GM12878 (cell line): ENCODE results near the gene TMEM223.

Experiments used
- BCL11A ChIP-seq: IDR thresholded peaks from 2 replicates; pipeline ENCODE4 v1.6.1; 2011; ENCODE audit warnings: low read depth, low read length
- EZH2 ChIP-seq: IDR thresholded peaks from 2 replicates; pipeline ENCODE4 v1.6.1; 2012; ENCODE audit warnings: low read depth, mild to moderate bottlenecking, control low read depth, inconsistent platforms, low read length, borderline replicate concordance; ENCODE audit not compliant: control insufficient read depth
- IRF4 ChIP-seq: IDR thresholded peaks from 2 replicates; pipeline ENCODE4 v1.6.1; 2011; ENCODE audit warnings: low read depth, low read length
- MTA2 ChIP-seq: fragments of 450-650 bp; IDR thresholded peaks from 2 replicates; pipeline ENCODE4 v1.6.1; 2016; ENCODE audit warnings: low read depth, mild to moderate bottlenecking, moderate library complexity
- POLR2A ChIP-seq: IDR thresholded peaks from 2 replicates; pipeline ENCODE4 v1.6.1; 2011; ENCODE audit warnings: low read depth, mild to moderate bottlenecking, low read length
- POLR2AphosphoS5 ChIP-seq: IDR thresholded peaks from 2 replicates; pipeline ENCODE4 v1.6.1; 2011; ENCODE audit warnings: mild to moderate bottlenecking, low read length, inconsistent platforms
- RAD21 ChIP-seq: IDR thresholded peaks from 2 replicates; pipeline ENCODE4 v1.6.1; 2011; ENCODE audit warnings: mild to moderate bottlenecking, low read depth, low read length, moderate library complexity; ENCODE audit not compliant: insufficient read depth
- SMAD1 ChIP-seq: fragments of 450-650 bp; IDR thresholded peaks from 2 replicates; pipeline ENCODE4 v1.6.1; 2018; ENCODE audit warnings: mild to moderate bottlenecking, low read depth; ENCODE audit not compliant: partially characterized antibody
- STAT3 ChIP-seq: IDR thresholded peaks from 2 replicates; pipeline ENCODE4 v1.6.1; 2011; ENCODE audit warnings: low read depth, low read length, improper control_type of control experiment
- TF ChIP-seq, protein P1 (sequence below), 3 experiments: IDR thresholded peaks in 2 of 3; conservative IDR thresholded peaks in 1 of 3; 2 replicates each; pipeline ENCODE4 v1.5.1; 2011; ENCODE audit warnings: low read depth in 3 of 3, low read length in 3 of 3, mild to moderate bottlenecking in 3 of 3, control low read depth in 2 of 3, moderate library complexity in 2 of 3, inconsistent platforms in 1 of 3, mixed read lengths in 1 of 3; ENCODE audit not compliant: control insufficient read depth in 2 of 3, insufficient read depth in 1 of 3; ENCODE audit errors: extremely low read depth in 1 of 3
- TF ChIP-seq, protein P2 (sequence below): IDR thresholded peaks from 2 replicates; pipeline ENCODE4 v1.6.1; 2012; ENCODE audit warnings: low read depth, low read length, improper control_type of control experiment
- TF ChIP-seq, protein P3 (sequence below): fragments of 150-350 bp; IDR thresholded peaks from 2 replicates; pipeline ENCODE4 v1.6.1; 2016; ENCODE audit warnings: low read depth, low read length

DNA sequence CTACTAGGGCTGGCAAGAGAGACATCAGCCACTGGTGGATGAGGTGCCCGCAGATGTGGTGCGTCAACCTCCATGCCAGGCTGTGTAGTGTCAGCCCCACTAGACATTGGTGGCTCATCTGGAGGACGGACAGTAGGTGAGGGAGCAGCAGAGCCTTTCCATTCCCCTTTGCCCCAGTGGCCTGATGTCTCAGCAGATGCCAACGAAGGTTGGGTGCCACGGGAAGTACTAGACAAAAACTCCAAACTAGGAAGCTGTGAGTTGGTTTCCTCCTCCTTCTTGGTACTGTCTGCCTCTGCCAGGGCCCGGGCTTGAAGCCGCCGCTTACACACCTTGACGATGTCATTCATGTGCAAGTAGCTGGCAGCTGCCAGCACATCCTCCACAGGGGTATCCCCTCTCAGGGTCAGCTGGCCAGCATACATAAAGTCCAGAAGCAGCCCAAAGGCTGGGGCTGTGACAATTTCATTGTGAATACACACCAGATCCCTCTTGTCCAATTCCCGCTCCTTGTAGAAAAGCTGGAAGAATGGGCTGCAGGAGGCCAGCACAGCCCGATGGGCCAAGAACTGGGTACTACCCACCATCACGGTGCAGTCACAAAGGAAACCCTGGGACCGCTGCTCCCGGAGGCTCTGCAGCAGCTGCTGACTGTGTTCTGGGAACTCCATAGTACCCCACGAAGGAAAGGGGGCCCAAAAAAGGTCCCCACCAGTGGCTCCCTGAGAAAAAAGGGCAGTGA, 38.6 kb downstream of the TMEM223 start:
- TF ChIP-seq, protein P1, sequence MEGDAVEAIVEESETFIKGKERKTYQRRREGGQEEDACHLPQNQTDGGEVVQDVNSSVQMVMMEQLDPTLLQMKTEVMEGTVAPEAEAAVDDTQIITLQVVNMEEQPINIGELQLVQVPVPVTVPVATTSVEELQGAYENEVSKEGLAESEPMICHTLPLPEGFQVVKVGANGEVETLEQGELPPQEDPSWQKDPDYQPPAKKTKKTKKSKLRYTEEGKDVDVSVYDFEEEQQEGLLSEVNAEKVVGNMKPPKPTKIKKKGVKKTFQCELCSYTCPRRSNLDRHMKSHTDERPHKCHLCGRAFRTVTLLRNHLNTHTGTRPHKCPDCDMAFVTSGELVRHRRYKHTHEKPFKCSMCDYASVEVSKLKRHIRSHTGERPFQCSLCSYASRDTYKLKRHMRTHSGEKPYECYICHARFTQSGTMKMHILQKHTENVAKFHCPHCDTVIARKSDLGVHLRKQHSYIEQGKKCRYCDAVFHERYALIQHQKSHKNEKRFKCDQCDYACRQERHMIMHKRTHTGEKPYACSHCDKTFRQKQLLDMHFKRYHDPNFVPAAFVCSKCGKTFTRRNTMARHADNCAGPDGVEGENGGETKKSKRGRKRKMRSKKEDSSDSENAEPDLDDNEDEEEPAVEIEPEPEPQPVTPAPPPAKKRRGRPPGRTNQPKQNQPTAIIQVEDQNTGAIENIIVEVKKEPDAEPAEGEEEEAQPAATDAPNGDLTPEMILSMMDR (IDR thresholded peaks at IDR 0.05 in 2 of 3, conservative IDR thresholded peaks at IDR 0.05 in 1 of 3; ENCODE audit: control insufficient read depth in 2 of 3, extremely low read depth in 1 of 3, insufficient read depth in 1 of 3, low read depth in 3 of 3, low read length in 3 of 3): no peak
- TF ChIP-seq STAT3 (no peak), MTA2 (no peak), RAD21 (no peak), SMAD1 (no peak), POLR2A (no peak), BCL11A (no peak), POLR2AphosphoS5 (no peak), EZH2 (no peak), IRF4 (no peak)
- TF ChIP-seq, protein P2, sequence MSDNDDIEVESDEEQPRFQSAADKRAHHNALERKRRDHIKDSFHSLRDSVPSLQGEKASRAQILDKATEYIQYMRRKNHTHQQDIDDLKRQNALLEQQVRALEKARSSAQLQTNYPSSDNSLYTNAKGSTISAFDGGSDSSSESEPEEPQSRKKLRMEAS: no peak
- TF ChIP-seq, protein P3, sequence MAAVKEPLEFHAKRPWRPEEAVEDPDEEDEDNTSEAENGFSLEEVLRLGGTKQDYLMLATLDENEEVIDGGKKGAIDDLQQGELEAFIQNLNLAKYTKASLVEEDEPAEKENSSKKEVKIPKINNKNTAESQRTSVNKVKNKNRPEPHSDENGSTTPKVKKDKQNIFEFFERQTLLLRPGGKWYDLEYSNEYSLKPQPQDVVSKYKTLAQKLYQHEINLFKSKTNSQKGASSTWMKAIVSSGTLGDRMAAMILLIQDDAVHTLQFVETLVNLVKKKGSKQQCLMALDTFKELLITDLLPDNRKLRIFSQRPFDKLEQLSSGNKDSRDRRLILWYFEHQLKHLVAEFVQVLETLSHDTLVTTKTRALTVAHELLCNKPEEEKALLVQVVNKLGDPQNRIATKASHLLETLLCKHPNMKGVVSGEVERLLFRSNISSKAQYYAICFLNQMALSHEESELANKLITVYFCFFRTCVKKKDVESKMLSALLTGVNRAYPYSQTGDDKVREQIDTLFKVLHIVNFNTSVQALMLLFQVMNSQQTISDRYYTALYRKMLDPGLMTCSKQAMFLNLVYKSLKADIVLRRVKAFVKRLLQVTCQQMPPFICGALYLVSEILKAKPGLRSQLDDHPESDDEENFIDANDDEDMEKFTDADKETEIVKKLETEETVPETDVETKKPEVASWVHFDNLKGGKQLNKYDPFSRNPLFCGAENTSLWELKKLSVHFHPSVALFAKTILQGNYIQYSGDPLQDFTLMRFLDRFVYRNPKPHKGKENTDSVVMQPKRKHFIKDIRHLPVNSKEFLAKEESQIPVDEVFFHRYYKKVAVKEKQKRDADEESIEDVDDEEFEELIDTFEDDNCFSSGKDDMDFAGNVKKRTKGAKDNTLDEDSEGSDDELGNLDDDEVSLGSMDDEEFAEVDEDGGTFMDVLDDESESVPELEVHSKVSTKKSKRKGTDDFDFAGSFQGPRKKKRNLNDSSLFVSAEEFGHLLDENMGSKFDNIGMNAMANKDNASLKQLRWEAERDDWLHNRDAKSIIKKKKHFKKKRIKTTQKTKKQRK: no peak
